GM23338 (cell line): ENCODE results near the gene NPC2.
"Not testable (repeated sequence)": the region's sequence is repeated elsewhere in the genome, so short reads cannot be mapped to it uniquely, and the experiment has no call there.

ENCODE experiments used
- CTCF ChIP-seq, 2 experiments: fragments of 200-600 bp in 1 of 2; sonication (generic) in 1 of 2; conservative IDR thresholded peaks; 2 replicates each; pipeline versions ENCODE4 v1.5.1 to v1.6.1; 2016 to 2017; ENCODE audit warnings: antibody characterized with exemption in 2 of 2, low read depth in 2 of 2, mild to moderate bottlenecking in 2 of 2, moderate library complexity in 1 of 2
- EZH2 ChIP-seq: fragments of 200-600 bp; sonication (generic); IDR thresholded peaks from one replicate; pipeline ENCODE4 v1.8.0; 2017; ENCODE audit warnings: antibody characterized with exemption, mild to moderate bottlenecking, low read depth; ENCODE audit not compliant: unreplicated experiment
- POLR2AphosphoS5 ChIP-seq: IDR thresholded peaks from 2 replicates; pipeline ENCODE4 v1.6.1; 2016; ENCODE audit warnings: antibody characterized with exemption, low read depth

GRCh38 chr14:74454397-74454796, 38.7 kb downstream of the NPC2 start:
- not testable (repeated sequence) for TF ChIP-seq EZH2; CTCF (conservative IDR thresholded peaks at IDR 0.05; ENCODE audit: low read depth in 2 of 2); POLR2AphosphoS5
